Measurements from ENCODE around the gene SMARCE1. TPM values are rescaled to one million over a fixed set of nuclear protein-coding genes. Genes with fewer than 3 reads are reported as not detected.

The SMARCE1 gene
- polyA plus RNA-seq, 4 donors: 75.4 to 116 (median 85.5) TPM

DNA sequence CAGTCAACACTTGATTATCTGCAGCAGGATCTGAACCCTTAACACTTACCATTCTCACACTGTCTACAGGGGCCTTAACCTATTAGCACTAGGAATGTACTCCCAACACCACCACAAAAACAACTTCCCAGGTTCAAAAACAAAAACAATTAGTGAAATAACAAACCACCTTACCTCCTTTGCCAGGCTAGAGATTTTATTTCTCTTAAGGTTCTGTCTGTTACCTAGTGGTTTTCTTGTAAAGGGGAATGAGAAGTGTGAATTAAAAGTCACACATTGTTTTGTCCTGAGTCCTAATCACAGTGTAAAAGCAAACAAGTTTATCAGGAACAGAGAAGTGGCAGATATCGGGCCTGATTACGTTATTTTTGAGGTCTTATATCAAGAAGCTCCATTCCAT lies 9.7 kb downstream of the SMARCE1 start:
- H3K9me3 ChIP-seq (ENCODE audit: control insufficient read depth in 2 of 2, insufficient read depth in 1 of 2, low read depth in 1 of 2, low read length in 1 of 2): no peaks in the 10 kb centered on the region
- peaks cover 9 to 20% (median 12%) of the 10 kb centered on the region in 3 donors for H3K36me3 ChIP-seq (ENCODE audit: control insufficient read depth in 3 of 3, insufficient read depth in 2 of 3, low read depth in 1 of 3, low read length in 3 of 3)
- no peak overlapping the region for H3K4me3 ChIP-seq (ENCODE audit: low read depth in 1 of 3, low read length in 3 of 3)
- no peaks in the 10 kb centered on the region for H3K27me3 ChIP-seq (ENCODE audit: control insufficient read depth in 3 of 3, insufficient read depth in 3 of 3, low read length in 3 of 3)
- FAIRE-seq (no peak), DNase-seq (no peak)
- H3K27ac ChIP-seq (ENCODE audit: low read depth in 1 of 3, low read length in 2 of 3): no peak overlapping the region
- H3K4me1 ChIP-seq (ENCODE audit: control insufficient read depth in 3 of 3, insufficient read depth in 2 of 3, low read depth in 1 of 3, low read length in 2 of 3): no peaks in the 10 kb centered on the region
- WGBS, 3 donors: 52 to 65% (median 52%) methylated on average over 2 of the region's 2 CpGs

DNA sequence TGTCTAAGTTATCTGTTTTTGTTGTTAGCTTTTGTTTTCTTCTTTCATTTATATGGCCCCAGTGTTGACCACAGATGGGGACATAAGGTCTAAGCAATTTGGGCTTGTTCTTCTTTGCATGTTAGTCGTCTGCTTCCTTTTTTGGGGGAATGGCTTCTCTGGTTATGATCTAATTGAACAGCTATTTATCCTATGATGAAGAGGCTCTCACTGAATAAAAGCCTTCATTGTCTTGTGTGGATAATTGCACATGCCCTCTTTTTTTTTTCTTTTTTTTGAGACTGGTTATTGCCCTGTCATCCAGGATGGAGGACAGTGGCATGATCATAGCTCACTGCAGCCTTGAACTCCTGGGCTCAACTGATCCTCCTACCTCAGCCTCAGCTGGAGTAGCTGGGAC lies 13.7 kb downstream of the SMARCE1 start:
- Histone ChIP-seq H3K4me1 (ENCODE audit: control insufficient read depth in 3 of 3, insufficient read depth in 2 of 3, low read depth in 1 of 3, low read length in 2 of 3) (no peaks in the 10 kb centered on the region), H3K27me3 (ENCODE audit: control insufficient read depth in 3 of 3, insufficient read depth in 3 of 3, low read length in 3 of 3) (no peaks in the 10 kb centered on the region), H3K4me3 (ENCODE audit: low read depth in 1 of 3, low read length in 3 of 3) (no peak overlapping the region), H3K27ac (ENCODE audit: low read depth in 1 of 3, low read length in 2 of 3) (no peak overlapping the region), H3K36me3 (ENCODE audit: control insufficient read depth in 3 of 3, insufficient read depth in 2 of 3, low read depth in 1 of 3, low read length in 3 of 3) (peaks cover 10 to 25% (median 19%) of the 10 kb centered on the region in 3 donors), H3K9me3 (ENCODE audit: control insufficient read depth in 2 of 2, insufficient read depth in 1 of 2, low read depth in 1 of 2, low read length in 1 of 2) (no peaks in the 10 kb centered on the region)
- FAIRE-seq (no peak), DNase-seq (no peak)
- 63 to 77% (median 67%) methylated on average over 1 of the region's 1 CpG for WGBS, 3 donors

DNA sequence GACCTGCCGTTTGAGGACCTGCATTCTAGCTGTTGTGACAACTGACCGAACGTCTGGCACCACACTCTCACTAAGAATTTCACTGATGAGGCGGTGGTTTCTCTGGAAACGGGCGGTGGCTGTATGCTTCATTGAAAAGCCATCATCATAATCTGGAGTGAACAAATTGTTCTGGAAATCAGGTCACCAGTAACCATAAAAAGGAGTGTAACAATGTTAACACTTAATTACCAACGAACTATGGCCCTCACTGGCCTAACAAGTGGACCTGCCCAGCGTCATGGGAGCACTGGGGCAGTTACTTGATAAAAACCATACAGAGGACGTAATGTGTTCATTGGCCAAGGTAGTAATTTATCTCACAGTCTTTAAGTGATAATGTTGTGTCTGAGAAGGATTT lies 15.4 kb downstream of the SMARCE1 start:
- Histone ChIP-seq H3K4me1 (ENCODE audit: control insufficient read depth in 3 of 3, insufficient read depth in 2 of 3, low read depth in 1 of 3, low read length in 2 of 3) (no peaks in the 10 kb centered on the region), H3K4me3 (ENCODE audit: low read depth in 1 of 3, low read length in 3 of 3) (no peak overlapping the region)
- peak; percentile 65 to 95 for DNase-seq

DNA sequence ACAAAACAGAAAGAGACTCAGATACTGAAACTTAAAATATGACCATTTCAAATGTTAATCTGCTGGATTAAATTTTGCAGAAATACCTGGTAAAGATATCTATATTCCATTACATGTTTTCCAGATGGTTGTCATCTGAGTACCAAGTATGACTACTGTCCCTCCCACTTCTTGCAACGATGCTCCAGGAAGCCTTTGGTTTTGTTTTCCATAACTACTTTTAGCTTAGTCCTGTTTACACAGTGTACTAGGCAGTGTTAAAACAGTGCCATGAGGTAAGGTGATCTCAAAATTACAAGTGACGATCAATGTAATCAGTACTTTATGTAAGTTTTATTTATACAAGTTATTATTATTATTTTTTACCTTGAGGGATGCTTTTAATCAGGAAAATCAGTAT lies 17.8 kb downstream of the SMARCE1 start:
- Histone ChIP-seq H3K4me1 (ENCODE audit: control insufficient read depth in 3 of 3, insufficient read depth in 2 of 3, low read depth in 1 of 3, low read length in 2 of 3) (no peaks in the 10 kb centered on the region), H3K27me3 (ENCODE audit: control insufficient read depth in 3 of 3, insufficient read depth in 3 of 3, low read length in 3 of 3) (no peaks in the 10 kb centered on the region), H3K4me3 (ENCODE audit: low read depth in 1 of 3, low read length in 3 of 3) (no peak overlapping the region), H3K36me3 (ENCODE audit: control insufficient read depth in 3 of 3, insufficient read depth in 2 of 3, low read depth in 1 of 3, low read length in 3 of 3) (peaks cover 8 to 24% (median 19%) of the 10 kb centered on the region in 3 donors), H3K9me3 (ENCODE audit: control insufficient read depth in 2 of 2, insufficient read depth in 1 of 2, low read depth in 1 of 2, low read length in 1 of 2) (no peaks in the 10 kb centered on the region), H3K27ac (ENCODE audit: low read depth in 1 of 3, low read length in 2 of 3) (no peak overlapping the region)
- DNase-seq (no peak), FAIRE-seq (no peak)
- 48 to 53% (median 50%) methylated on average over 2 of the region's 2 CpGs for WGBS, 3 donors

More for the DNA sequence above, 15.4 kb downstream of the SMARCE1 start:
- FAIRE-seq: no peak
- 25 to 70% (median 40%) methylated on average over 9 of the region's 9 CpGs for WGBS, 3 donors
- Histone ChIP-seq H3K27me3 (ENCODE audit: control insufficient read depth in 3 of 3, insufficient read depth in 3 of 3, low read length in 3 of 3) (no peaks in the 10 kb centered on the region), H3K27ac (ENCODE audit: low read depth in 1 of 3, low read length in 2 of 3) (peak overlapping the region in 1 of 3 donors; percentile 46), H3K36me3 (ENCODE audit: control insufficient read depth in 3 of 3, insufficient read depth in 2 of 3, low read depth in 1 of 3, low read length in 3 of 3) (peaks cover 10 to 32% (median 22%) of the 10 kb centered on the region in 3 donors), H3K9me3 (ENCODE audit: control insufficient read depth in 2 of 2, insufficient read depth in 1 of 2, low read depth in 1 of 2, low read length in 1 of 2) (no peaks in the 10 kb centered on the region)

DNA sequence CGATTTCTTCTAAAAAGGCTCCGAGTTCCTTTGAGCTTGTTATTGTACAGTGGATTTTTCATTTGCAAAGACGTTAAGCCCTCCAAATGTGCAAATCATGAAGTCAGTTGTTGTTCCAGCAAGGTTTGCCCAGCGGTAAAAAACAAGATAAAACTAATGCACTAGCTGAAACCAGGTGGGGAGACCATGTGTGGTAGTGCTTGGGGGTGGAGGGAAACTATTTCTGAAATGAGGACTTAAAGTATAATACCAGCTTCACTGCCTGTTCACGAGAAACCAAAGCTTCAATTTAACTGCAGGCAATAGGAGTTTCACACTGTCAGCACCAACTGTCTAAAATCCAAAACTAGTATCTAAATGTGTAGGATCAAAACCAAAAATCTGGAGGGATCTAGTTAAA lies 22.3 kb downstream of the SMARCE1 start:
- FAIRE-seq: no peak
- H3K27me3 ChIP-seq (ENCODE audit: control insufficient read depth in 3 of 3, insufficient read depth in 3 of 3, low read length in 3 of 3): no peaks in the 10 kb centered on the region

DNA sequence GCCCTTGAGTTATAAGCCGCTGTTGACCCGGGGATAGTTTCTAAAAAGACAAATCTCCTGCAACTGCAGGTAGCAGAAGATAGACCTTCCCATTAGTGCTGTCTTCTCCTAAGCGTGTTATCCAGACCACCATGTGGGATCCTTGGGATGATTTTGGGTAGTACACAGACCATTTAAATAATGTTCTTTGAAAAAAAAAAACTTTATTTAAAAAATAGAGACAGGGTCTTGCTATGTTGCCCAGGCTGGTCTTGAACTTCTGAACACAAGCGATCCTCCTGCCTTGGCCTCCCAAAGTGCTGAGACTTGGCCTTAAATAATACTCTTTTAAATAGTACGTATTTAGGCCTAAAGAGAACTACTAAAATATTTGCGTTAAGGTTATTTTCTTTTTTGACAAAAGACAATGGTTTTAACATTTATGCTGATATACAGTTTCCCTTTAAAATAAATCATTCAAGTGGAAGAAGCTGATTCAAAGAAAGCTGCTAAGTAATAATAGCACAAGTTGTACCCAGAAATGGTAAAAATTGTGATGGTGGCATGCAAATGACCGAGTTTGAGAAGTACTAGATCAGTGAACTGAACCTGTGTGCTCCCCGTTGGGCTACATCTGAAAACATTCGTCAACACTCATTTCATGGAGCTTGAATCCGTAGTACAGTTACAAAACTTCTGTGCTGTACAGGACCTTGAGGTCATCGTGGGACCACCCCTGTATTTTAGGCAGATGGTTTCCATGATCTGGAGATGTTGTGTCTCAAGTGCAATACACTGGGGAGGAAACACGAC lies 24.0 kb downstream of the SMARCE1 start:
- no peaks in the 10 kb centered on the region for H3K9me3 ChIP-seq (ENCODE audit: control insufficient read depth in 2 of 2, insufficient read depth in 1 of 2, low read depth in 1 of 2, low read length in 1 of 2)
- no peak overlapping the region for H3K27ac ChIP-seq (ENCODE audit: low read depth in 1 of 3, low read length in 2 of 3)
- H3K27me3 ChIP-seq (ENCODE audit: control insufficient read depth in 3 of 3, insufficient read depth in 3 of 3, low read length in 3 of 3): no peaks in the 10 kb centered on the region
- FAIRE-seq (no peak), DNase-seq (no peak)
- H3K4me1 ChIP-seq (ENCODE audit: control insufficient read depth in 3 of 3, insufficient read depth in 2 of 3, low read depth in 1 of 3, low read length in 2 of 3): peaks cover 0 to 8% (median 6%) of the 10 kb centered on the region in 3 donors
- WGBS, 3 donors: 75 to 86% (median 77%) methylated on average over 12 of the region's 12 CpGs
- no peak overlapping the region for H3K4me3 ChIP-seq (ENCODE audit: low read depth in 1 of 3, low read length in 3 of 3)
- peaks cover 0 to 5% (median under 1%) of the 10 kb centered on the region in 3 donors for H3K36me3 ChIP-seq (ENCODE audit: control insufficient read depth in 3 of 3, insufficient read depth in 2 of 3, low read depth in 1 of 3, low read length in 3 of 3)

More for the DNA sequence above, 22.3 kb downstream of the SMARCE1 start:
- DNase-seq: no peak
- no peaks in the 10 kb centered on the region for H3K9me3 ChIP-seq (ENCODE audit: control insufficient read depth in 2 of 2, insufficient read depth in 1 of 2, low read depth in 1 of 2, low read length in 1 of 2)
- peaks cover 2 to 12% (median 2%) of the 10 kb centered on the region in 3 donors for H3K36me3 ChIP-seq (ENCODE audit: control insufficient read depth in 3 of 3, insufficient read depth in 2 of 3, low read depth in 1 of 3, low read length in 3 of 3)
- peaks cover 0 to 6% (median 0%) of the 10 kb centered on the region in 3 donors for H3K4me1 ChIP-seq (ENCODE audit: control insufficient read depth in 3 of 3, insufficient read depth in 2 of 3, low read depth in 1 of 3, low read length in 2 of 3)
- WGBS, 3 donors: 36 to 59% (median 46%) methylated on average over 5 of the region's 5 CpGs
- H3K4me3 ChIP-seq (ENCODE audit: low read depth in 1 of 3, low read length in 3 of 3): no peak overlapping the region
- H3K27ac ChIP-seq (ENCODE audit: low read depth in 1 of 3, low read length in 2 of 3): no peak overlapping the region

DNA sequence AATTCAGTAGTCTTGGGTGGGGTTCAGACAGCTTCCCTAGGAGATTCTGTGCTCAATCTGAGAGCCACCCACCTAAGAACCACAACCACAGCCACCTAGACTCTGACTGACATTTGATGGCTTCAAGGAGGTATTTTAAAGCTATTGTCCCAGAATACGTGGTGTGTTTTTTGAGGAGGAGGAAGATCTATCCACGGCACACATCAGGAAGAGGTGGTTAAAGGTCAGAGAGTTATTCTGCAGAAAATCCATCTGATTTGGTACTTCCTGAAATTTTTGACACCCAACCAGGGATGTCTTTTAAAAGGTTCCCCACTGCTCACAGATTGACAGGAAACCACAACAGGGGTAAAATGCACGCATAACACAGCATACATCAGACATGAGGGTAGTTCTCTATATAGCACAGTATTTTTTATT lies 25.1 kb downstream of the SMARCE1 start:
- no peak overlapping the region for H3K27ac ChIP-seq (ENCODE audit: low read depth in 1 of 3, low read length in 2 of 3)
- peaks cover 0 to 16% (median 6%) of the 10 kb centered on the region in 3 donors for H3K4me1 ChIP-seq (ENCODE audit: control insufficient read depth in 3 of 3, insufficient read depth in 2 of 3, low read depth in 1 of 3, low read length in 2 of 3)
- H3K9me3 ChIP-seq (ENCODE audit: control insufficient read depth in 2 of 2, insufficient read depth in 1 of 2, low read depth in 1 of 2, low read length in 1 of 2): no peaks in the 10 kb centered on the region
- no peaks in the 10 kb centered on the region for H3K36me3 ChIP-seq (ENCODE audit: control insufficient read depth in 3 of 3, insufficient read depth in 2 of 3, low read depth in 1 of 3, low read length in 3 of 3)
- no peaks in the 10 kb centered on the region for H3K27me3 ChIP-seq (ENCODE audit: control insufficient read depth in 3 of 3, insufficient read depth in 3 of 3, low read length in 3 of 3)
- 37 to 48% (median 43%) methylated on average over 3 of the region's 3 CpGs for WGBS, 3 donors
- DNase-seq: no peak
- H3K4me3 ChIP-seq (ENCODE audit: low read depth in 1 of 3, low read length in 3 of 3): no peak overlapping the region
- no peak for FAIRE-seq

DNA sequence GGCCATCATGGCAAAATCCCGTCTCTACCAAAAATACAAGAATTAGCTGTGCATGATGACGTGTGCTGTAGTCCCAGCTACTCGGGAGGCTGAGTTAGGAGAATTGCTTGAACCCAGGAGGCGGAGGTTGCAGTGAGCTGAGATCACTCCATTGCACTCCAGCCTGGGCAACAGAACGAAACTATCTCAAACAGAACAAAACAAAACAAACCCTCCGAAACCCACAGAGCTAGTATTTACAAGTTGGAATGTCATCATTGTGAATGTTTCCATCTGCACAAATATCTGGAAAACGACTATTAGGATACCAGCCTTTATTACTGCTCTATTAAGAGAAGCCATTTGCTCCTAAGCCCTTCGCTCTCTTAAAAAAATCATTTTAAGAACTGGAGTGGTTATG lies 26.0 kb downstream of the SMARCE1 start:
- Histone ChIP-seq H3K9me3 (ENCODE audit: control insufficient read depth in 2 of 2, insufficient read depth in 1 of 2, low read depth in 1 of 2, low read length in 1 of 2) (no peaks in the 10 kb centered on the region), H3K4me1 (ENCODE audit: control insufficient read depth in 3 of 3, insufficient read depth in 2 of 3, low read depth in 1 of 3, low read length in 2 of 3) (peaks cover 0 to 16% (median 6%) of the 10 kb centered on the region in 3 donors), H3K36me3 (ENCODE audit: control insufficient read depth in 3 of 3, insufficient read depth in 2 of 3, low read depth in 1 of 3, low read length in 3 of 3) (no peaks in the 10 kb centered on the region), H3K27ac (ENCODE audit: low read depth in 1 of 3, low read length in 2 of 3) (no peak overlapping the region), H3K4me3 (ENCODE audit: low read depth in 1 of 3, low read length in 3 of 3) (no peak overlapping the region), H3K27me3 (ENCODE audit: control insufficient read depth in 3 of 3, insufficient read depth in 3 of 3, low read length in 3 of 3) (no peaks in the 10 kb centered on the region)
- DNase-seq (no peak), FAIRE-seq (no peak)
- 39 to 56% (median 56%) methylated on average over 8 of the region's 8 CpGs for WGBS, 3 donors
